ENCODE measurements around the gene GPT2.
"Not testable (repeated sequence)": the region's sequence is repeated elsewhere in the genome, so short reads cannot be mapped to it uniquely, and the experiment has no call there.

GPT2 gene

DNA sequence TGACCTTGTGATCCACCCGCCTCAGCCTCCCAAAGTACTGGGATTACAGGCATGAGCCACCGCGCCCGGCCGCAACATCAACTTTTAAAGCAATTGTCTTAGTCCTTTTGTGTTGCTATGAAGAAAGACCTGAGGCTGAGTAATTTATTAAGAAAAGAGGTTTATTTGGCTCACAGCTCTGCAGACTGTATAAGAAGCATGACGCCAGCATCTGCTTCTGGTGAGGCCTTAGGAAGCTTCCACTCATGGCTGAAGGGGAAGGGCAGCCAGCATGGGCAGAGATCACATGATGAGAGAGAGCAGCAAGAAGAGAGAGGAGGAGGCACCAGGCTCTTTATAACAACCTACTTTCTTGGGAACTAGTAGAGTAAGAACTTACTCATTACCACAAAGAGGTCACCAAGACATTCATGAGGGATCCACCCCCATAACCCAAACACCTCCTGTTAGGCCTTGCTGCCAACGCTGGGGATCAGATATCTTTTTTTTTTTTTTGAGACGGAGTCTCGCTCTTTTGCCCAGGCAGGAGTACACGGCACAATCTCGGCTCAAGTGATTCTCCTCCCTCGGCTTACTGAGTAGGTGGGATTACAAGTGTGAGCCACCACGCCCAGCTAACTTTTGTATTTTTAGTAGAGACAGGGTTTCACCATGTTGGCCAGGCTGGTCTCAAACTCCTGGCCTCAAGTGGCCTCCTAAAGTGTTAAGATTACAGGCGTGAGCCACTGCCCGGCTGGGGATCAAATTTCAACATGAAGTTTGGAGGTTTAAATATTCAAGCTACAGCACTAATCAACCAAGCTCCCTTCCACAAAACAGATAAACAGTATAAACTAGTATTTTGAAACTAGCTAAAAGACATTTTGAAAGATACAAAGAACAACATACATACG lies 21.4 kb upstream of the GPT2 start:
- DNase-seq: no peak

DNA sequence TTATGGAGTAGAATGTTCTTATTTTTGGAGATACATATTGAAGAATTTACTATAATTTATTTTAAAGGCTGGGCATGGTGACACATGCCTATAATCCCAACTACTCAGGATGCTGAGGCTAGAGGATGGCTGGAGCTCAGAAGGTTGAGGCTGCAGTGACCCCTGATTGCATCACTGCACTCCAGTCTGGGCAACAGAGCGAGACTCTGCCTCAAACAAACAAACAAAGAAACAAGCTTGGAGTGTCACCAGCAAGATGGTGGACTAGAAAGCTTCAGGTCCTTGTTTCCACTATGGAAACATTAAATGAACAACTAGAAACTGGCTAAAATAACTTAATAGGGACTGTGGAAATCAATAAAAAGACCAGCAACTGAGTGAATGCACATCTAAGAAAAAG lies 17.9 kb upstream of the GPT2 start:
- DNase-seq: no peak

DNA sequence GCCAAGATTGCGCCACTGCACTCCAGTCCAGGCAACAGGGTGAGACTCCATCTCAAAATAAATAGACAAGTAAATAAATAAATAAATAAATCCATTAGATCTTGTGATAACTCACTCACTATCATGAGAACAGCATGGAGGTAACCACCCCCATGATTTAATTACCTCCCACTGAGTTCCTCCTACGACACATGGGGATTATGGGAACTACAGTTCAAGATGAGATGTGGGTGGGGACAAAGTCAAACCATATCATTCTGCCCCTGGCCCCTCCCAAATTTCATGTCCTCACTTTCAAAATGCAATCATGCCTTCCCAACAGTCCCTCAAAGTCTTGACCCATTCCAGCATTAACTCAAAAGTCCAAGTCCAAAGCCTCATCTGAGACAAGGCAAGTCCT lies 16.7 kb upstream of the GPT2 start:
- not testable (repeated sequence) for DNase-seq

- not testable (repeated sequence) for DNase-seq
Measured at GRCh38 chr16:46868891-46869290, 15.3 kb upstream of the GPT2 start.

DNA sequence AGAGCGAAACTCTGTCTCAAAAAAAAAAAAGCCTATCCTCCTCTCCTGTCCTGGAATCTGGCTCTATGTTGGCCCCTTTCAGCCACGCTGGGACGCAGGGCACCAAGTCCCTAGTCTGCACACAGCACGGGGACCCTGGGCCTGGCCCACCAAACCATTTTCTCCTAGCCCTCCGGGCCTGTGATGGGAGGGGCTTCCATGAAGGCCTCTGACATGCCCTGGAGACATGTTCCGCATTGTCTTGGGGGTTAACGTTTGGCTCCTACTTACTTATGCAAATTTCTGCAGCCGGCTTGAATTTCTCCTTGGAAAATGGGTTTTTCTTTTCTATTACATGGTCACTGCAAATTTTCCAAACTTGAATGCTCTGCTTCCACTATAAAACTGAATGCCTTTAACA lies 12.6 kb upstream of the GPT2 start:
- DNase-seq: no peak

GRCh38 chr16:46873201-46873600 lies 11.0 kb upstream of the GPT2 start:
- no peak for DNase-seq

GRCh38 chr16:46875243-46875642 lies 8.9 kb upstream of the GPT2 start:
- DNase-seq: no peak

GRCh38 chr16:46882304-46882939 lies 1.7 kb upstream of the GPT2 start:
- DNase-seq: no peak

GRCh38 chr16:46882940-46883307 lies 1.2 kb upstream of the GPT2 start:
- no peak for DNase-seq

GRCh38 chr16:46883353-46883689 lies 841 bp upstream of the GPT2 start:
- no peak for DNase-seq

GRCh38 chr16:46884513-46885293 lies 541 bp downstream of the GPT2 start:
- DNase-seq: peak; percentile 64

DNA sequence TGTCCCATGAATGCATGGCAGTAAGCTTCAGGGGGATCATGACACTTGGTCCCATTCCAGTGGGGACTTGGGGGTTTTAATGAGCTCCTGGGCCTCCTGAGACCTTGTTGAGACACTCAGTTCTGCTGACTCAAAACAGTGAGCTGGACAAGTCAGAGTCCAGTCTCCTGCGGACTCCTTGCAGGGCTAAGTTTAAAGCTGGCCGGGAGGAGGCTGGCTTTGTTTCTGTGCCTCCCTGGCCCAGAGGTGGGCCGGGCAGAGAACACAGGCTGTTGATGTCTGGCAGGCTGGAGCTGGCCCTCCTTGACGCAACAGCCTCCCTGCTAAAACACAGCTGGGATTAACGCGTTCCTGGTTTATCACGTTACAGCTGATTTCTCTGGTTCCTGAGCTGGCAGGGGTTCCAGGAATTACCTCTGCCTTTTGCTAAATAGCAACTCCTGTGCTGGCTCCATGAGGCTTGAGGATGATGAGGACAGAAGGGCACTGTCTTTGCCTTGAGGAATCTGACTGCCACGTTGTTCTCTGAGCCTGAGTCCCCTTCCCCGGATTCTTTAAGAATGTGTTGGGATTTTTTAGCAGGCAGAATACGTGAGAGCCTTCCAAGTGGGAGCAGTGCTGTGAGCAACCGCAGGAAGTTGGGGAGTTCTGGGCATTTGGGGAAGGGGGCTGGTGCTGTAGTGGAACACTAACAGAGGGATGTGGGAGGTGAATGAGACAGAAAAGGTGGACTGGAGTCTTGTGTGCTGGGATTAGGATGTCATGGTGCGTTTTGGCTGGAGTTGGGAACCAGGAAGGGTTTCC lies 2.0 kb downstream of the GPT2 start:
- no peak for DNase-seq

GRCh38 chr16:46886764-46887523 lies 2.8 kb downstream of the GPT2 start:
- no peak for DNase-seq

DNA sequence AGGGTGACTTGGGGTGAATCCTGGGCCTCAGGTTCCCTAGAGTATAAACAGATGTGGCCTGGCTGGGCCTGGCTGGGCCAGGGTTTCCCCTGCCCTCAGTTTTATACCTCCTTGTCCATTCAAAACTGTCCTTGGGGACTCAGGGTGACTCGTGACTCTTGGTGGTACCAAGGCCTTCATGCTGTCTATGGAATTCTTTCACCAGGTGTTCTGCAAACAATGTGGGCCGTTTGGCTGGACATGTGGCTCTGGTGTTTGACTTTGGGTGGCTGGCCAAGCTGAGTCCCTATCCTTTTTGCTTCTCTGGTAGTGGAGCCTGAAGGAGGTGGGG lies 3.3 kb downstream of the GPT2 start:
- DNase-seq: no peak

GRCh38 chr16:46889245-46889941 lies 5.2 kb downstream of the GPT2 start:
- no peak for DNase-seq

- no peak for DNase-seq
Measured at GRCh38 chr16:46889942-46890300, 5.8 kb downstream of the GPT2 start.

GRCh38 chr16:46891910-46892309 lies 7.7 kb downstream of the GPT2 start:
- DNase-seq: no peak

- no peak for DNase-seq
Measured at GRCh38 chr16:46894036-46894672, 10.0 kb downstream of the GPT2 start.

GRCh38 chr16:46895399-46896313 lies 11.5 kb downstream of the GPT2 start:
- DNase-seq: no peak

DNA sequence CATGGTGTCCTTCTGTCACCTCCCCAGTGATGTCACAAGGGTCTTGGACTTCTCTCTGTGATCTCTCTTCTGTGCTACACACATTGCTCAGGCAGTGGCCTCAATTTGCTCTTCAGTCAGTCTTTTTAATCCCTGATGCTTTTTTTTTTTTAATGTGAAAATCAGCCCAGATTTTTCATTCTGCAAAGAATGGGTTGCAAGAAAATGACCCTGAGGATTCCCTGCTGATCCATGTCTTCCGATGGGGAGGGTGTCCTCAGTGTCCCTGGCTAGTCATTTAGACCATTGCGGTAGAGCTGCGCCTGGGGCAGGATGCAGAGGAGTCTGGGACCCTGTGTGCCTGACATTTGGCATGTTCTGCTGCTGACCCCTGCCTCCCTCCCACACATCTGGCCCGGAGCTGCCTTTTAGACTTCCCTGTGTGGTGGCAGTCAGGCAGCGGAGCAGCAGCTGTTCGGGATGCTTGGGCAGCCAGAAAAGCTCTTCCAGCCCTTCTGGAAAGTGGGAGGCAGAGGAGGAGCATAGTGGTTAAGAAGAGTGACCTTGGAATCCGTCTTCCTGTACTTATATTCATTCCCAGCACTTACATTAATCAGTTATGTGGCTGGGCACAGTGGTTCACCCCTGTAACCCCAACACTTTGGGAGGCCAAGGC lies 12.3 kb downstream of the GPT2 start:
- DNase-seq: no peak

Data from activated CD8-positive, alpha-beta memory T cell treated with anti-CD3 and anti-CD28 coated beads for 24 hours (primary cell).